Motor neuron (in vitro differentiated cells): ENCODE data around the gene COX17. TPM values are rescaled to one million over a fixed set of nuclear protein-coding genes. Genes with fewer than 3 reads are reported as not detected.
"Not testable (repeated sequence)": the region's sequence is repeated elsewhere in the genome, so short reads cannot be mapped to it uniquely, and the experiment has no call there.

Experiments used
- ATAC-seq, 8 experiments: fragments of 200-7000 bp; cut with Tn5 transposase; replicated peaks in 6 of 8; 2 replicates each; pipeline ENCODE4 v1.8.0; 2021; ENCODE audit warnings: mild to moderate bottlenecking in 8 of 8, moderate library complexity in 8 of 8
- H3K27ac ChIP-seq, 2 donors: fragments of 250-450 bp; sonication (Bioruptor Pico); 2 replicates each; pipeline ENCODE4 v1.9.0; 2021; ENCODE audit warnings: antibody characterized with exemption in 2 of 2, mild to moderate bottlenecking in 2 of 2, moderate library complexity in 1 of 2
- H3K4me1 ChIP-seq, 2 donors: fragments of 250-450 bp; sonication (Bioruptor Pico); replicated peaks in 1 of 2; 2 replicates each; pipeline ENCODE4 v1.6.1; 2021; ENCODE audit warnings: antibody characterized with exemption in 2 of 2, mild to moderate bottlenecking in 2 of 2, moderate library complexity in 1 of 2
- H3K4me3 ChIP-seq, 5 donors: fragments of 250-450 bp; sonication (Bioruptor Pico); 2 replicates each; pipeline ENCODE4 v1.9.0; 2021; ENCODE audit warnings: antibody characterized with exemption in 5 of 5, mild to moderate bottlenecking in 5 of 5, moderate library complexity in 4 of 5
- WGBS, 10 experiments: fragments of 450-650 bp; shearing (Covaris generic); methylation state at CpG; one replicate each; pipeline ENCODE4 v1.0.0; 2022; 5-methylcytosine and 5-hydroxymethylcytosine counted together
- in situ Hi-C, 9 experiments: fragments of 400-800 bp; cut with MboI; loops; one replicate each; pipeline ENCODE4 v1.15.0; 2021; ENCODE audit warnings: low sequenced_read_pairs in 9 of 9, low pct_unique_long_range_greater_than_20kb in 2 of 9; ENCODE audit not compliant: unreplicated experiment in 9 of 9
- total RNA-seq, 8 experiments: library from RNA; unstranded; fragments of 300-600 nt; gene quantifications; 2 replicates each; pipeline versions ENCODE4 v1.2.3 to v1.2.4, GENCODE V29; 2022

Gene COX17
- total RNA-seq, 8 experiments from 2014 or later, result 46.4 to 71.4 (median 54.9) TPM

- ATAC-seq, result no peak
- no peaks in the 10 kb centered on the region for H3K4me1 ChIP-seq
- in situ Hi-C loops, result loop anchor here in 3 of 9 experiments (25.0 kb wide), 4 partner anchors 233 to 808 kb away; partner anchors contain the start of genes ARHGAP31 (in 1 of the 3), POGLUT1 (in 1 of the 3), TEX55 (in 1 of the 3) and TMEM39A (in 1 of the 3)
- 60 to 100% (median 88%) methylated on average over 1 to 2 of the region's 2 CpGs for WGBS, 10 experiments
- H3K4me3 ChIP-seq, result no peak overlapping the region
- no peak overlapping the region for H3K27ac ChIP-seq
These were observed 18.3 kb upstream of the COX17 start for GRCh38 chr3:119695480-119695879.

GRCh38 chr3:119690043-119690656 lies 12.9 kb upstream of the COX17 start:
- Histone ChIP-seq H3K4me3 (no peak overlapping the region), H3K4me1 (no peaks in the 10 kb centered on the region), H3K27ac (no peak overlapping the region)
- in situ Hi-C loops, result loop anchor here in 3 of 9 experiments (25.0 kb wide), 4 partner anchors 228 to 803 kb away; partner anchors contain the start of genes ARHGAP31 (in 1 of the 3), POGLUT1 (in 1 of the 3), TEX55 (in 1 of the 3) and TMEM39A (in 1 of the 3)
- 18 to 100% (median 54%) methylated on average over 1 to 4 of the region's 4 CpGs for WGBS, 10 experiments
- ATAC-seq, result peak in 3 of 8 experiments; percentile 38 to 45 (median 39)

- Histone ChIP-seq H3K27ac (no peak overlapping the region), H3K4me1 (no peaks in the 10 kb centered on the region), H3K4me3 (no peak overlapping the region)
- ATAC-seq, result no peak
- in situ Hi-C loops, result loop anchor here in 3 of 9 experiments (25.0 kb wide), 4 partner anchors 221 to 796 kb away; partner anchors contain the start of genes ARHGAP31 (in 1 of the 3), POGLUT1 (in 1 of the 3), TEX55 (in 1 of the 3) and TMEM39A (in 1 of the 3)
- 0 to 25% (median 0%) methylated on average over 1 of the region's 1 CpG; no CpG with 5 or more reads in 7 of the 10 experiments for WGBS, 10 experiments
These were observed 6.2 kb upstream of the COX17 start for GRCh38 chr3:119683421-119683820.

- in situ Hi-C loops, result loop anchor here in 3 of 9 experiments (25.0 kb wide), 4 partner anchors 219 to 794 kb away; partner anchors contain the start of genes ARHGAP31 (in 1 of the 3), POGLUT1 (in 1 of the 3), TEX55 (in 1 of the 3) and TMEM39A (in 1 of the 3)
- H3K4me3 ChIP-seq, result no peak overlapping the region
- peaks cover 0 to 5% of the 10 kb centered on the region in 2 donors for H3K4me1 ChIP-seq
- ATAC-seq, result peak in 1 of 8 experiments; percentile 5
- 0 to 60% (median 39%) methylated on average over 1 of the region's 1 CpG; no CpG with 5 or more reads in 2 of the 10 experiments for WGBS, 10 experiments
- no peak overlapping the region for H3K27ac ChIP-seq
These were observed 4.1 kb upstream of the COX17 start for GRCh38 chr3:119681279-119681678.

- ATAC-seq, result no peak
- H3K4me3 ChIP-seq, result no peak overlapping the region
- H3K27ac ChIP-seq, result no peak overlapping the region
- H3K4me1 ChIP-seq, result peaks cover 3 to 17% of the 10 kb centered on the region in 2 donors
- in situ Hi-C loops, result loop anchor here in 3 of 9 experiments (25.0 kb wide), 4 partner anchors 218 to 793 kb away; partner anchors contain the start of genes ARHGAP31 (in 1 of the 3), POGLUT1 (in 1 of the 3), TEX55 (in 1 of the 3) and TMEM39A (in 1 of the 3)
These were observed 2.7 kb upstream of the COX17 start for GRCh38 chr3:119679874-119680273.

- H3K27ac ChIP-seq, result not testable (repeated sequence)
These were observed 1.0 kb upstream of the COX17 start for GRCh38 chr3:119678209-119678608.

GRCh38 chr3:119677641-119677934 lies 382 bp upstream of the COX17 start:
- peak overlapping the region; percentile 44 to 92 (median 56) for H3K4me3 ChIP-seq
- no peak overlapping the region for H3K27ac ChIP-seq
- no peak for ATAC-seq
- 0 to 80% (median 38%) methylated on average over 1 to 6 of the region's 6 CpGs for WGBS, 10 experiments
- in situ Hi-C loops, result loop anchor here in 3 of 9 experiments (25.0 kb wide), 4 partner anchors 215 to 790 kb away; partner anchors contain the start of genes ARHGAP31 (in 1 of the 3), POGLUT1 (in 1 of the 3), TEX55 (in 1 of the 3) and TMEM39A (in 1 of the 3)
- peaks cover 3 to 17% of the 10 kb centered on the region in 2 donors for H3K4me1 ChIP-seq

More at GRCh38 chr3:119678209-119678608, 1.0 kb upstream of the COX17 start:
- in situ Hi-C loops, result loop anchor here in 3 of 9 experiments (25.0 kb wide), 4 partner anchors 216 to 791 kb away; partner anchors contain the start of genes ARHGAP31 (in 1 of the 3), POGLUT1 (in 1 of the 3), TEX55 (in 1 of the 3) and TMEM39A (in 1 of the 3)
- not testable (repeated sequence) for ATAC-seq, H3K4me3 ChIP-seq
- 95 to 100% (median 100%) methylated on average over 1 to 9 of the region's 10 CpGs; no CpG with 5 or more reads in 3 of the 10 experiments for WGBS, 10 experiments
- H3K4me1 ChIP-seq, result peaks cover 3 to 17% of the 10 kb centered on the region in 2 donors

- ATAC-seq, result no peak
- in situ Hi-C loops, result loop anchor here in 3 of 9 experiments (25.0 kb wide), 4 partner anchors 214 to 789 kb away; partner anchors contain the start of genes ARHGAP31 (in 1 of the 3), POGLUT1 (in 1 of the 3), TEX55 (in 1 of the 3) and TMEM39A (in 1 of the 3)
These were observed 1.2 kb downstream of the COX17 start for GRCh38 chr3:119676020-119676419.

GRCh38 chr3:119675188-119675874 lies 1.9 kb downstream of the COX17 start:
- in situ Hi-C loops, result loop anchor here in 3 of 9 experiments (25.0 kb wide), 4 partner anchors 213 to 788 kb away; partner anchors contain the start of genes ARHGAP31 (in 1 of the 3), POGLUT1 (in 1 of the 3), TEX55 (in 1 of the 3) and TMEM39A (in 1 of the 3)
- ATAC-seq, result no peak
- 73 to 100% (median 90%) methylated on average over 2 to 5 of the region's 5 CpGs for WGBS, 10 experiments
- Histone ChIP-seq H3K27ac (no peak overlapping the region), H3K4me3 (peak overlapping the region in 2 of 5 donors; percentile 50 to 75), H3K4me1 (peaks cover 3 to 17% of the 10 kb centered on the region in 2 donors)

More at GRCh38 chr3:119676020-119676419, 1.2 kb downstream of the COX17 start:
- H3K27ac ChIP-seq, result no peak overlapping the region
- H3K4me1 ChIP-seq, result peaks cover 3 to 17% of the 10 kb centered on the region in 2 donors
- 60 to 100% (median 86%) methylated on average over 1 of the region's 1 CpG; no CpG with 5 or more reads in 1 of the 10 experiments for WGBS, 10 experiments
- H3K4me3 ChIP-seq, result peak overlapping the region; percentile 44 to 92 (median 56)

GRCh38 chr3:119673875-119674274 lies 3.3 kb downstream of the COX17 start:
- no peak overlapping the region for H3K4me3 ChIP-seq
- peaks cover 3 to 17% of the 10 kb centered on the region in 2 donors for H3K4me1 ChIP-seq
- ATAC-seq, result no peak
- 40 to 100% (median 97%) methylated on average over 1 to 3 of the region's 18 CpGs; no CpG with 5 or more reads in 6 of the 10 experiments for WGBS, 10 experiments
- no peak overlapping the region for H3K27ac ChIP-seq
- in situ Hi-C loops, result no loop called here

- no peak for ATAC-seq
- WGBS, 10 experiments, result 57 to 100% (median 100%) methylated on average over 1 to 2 of the region's 2 CpGs; no CpG with 5 or more reads in 3 of the 10 experiments
- in situ Hi-C loops, result no loop called here
- no peak overlapping the region for H3K27ac ChIP-seq
- H3K4me3 ChIP-seq, result no peak overlapping the region
- peaks cover 3 to 16% of the 10 kb centered on the region in 2 donors for H3K4me1 ChIP-seq
These were observed 4.4 kb downstream of the COX17 start for GRCh38 chr3:119672776-119673175.

- ATAC-seq, result no peak
- no peaks in the 10 kb centered on the region for H3K4me1 ChIP-seq
- H3K4me3 ChIP-seq, result no peak overlapping the region
- no peak overlapping the region for H3K27ac ChIP-seq
- 81 to 100% (median 100%) methylated on average over 1 to 4 of the region's 5 CpGs; no CpG with 5 or more reads in 1 of the 10 experiments for WGBS, 10 experiments
- in situ Hi-C loops, result no loop called here
These were observed 7.2 kb downstream of the COX17 start for GRCh38 chr3:119669906-119670570.
